GM19452 (cell line): ENCODE data around the gene R3HDML.
A peak's percentile ranks its signal among the peaks of the same experiment; 100 is the strongest.
"Not testable (repeated sequence)": the region's sequence is repeated elsewhere in the genome, so short reads cannot be mapped to it uniquely, and the experiment has no call there.

ENCODE experiments used
- ATAC-seq: cut with Tn5 transposase; IDR thresholded peaks from one replicate; pipeline ENCODE4 v1.9.1; 2021; ENCODE audit not compliant: unreplicated experiment

R3HDML gene, protein sequence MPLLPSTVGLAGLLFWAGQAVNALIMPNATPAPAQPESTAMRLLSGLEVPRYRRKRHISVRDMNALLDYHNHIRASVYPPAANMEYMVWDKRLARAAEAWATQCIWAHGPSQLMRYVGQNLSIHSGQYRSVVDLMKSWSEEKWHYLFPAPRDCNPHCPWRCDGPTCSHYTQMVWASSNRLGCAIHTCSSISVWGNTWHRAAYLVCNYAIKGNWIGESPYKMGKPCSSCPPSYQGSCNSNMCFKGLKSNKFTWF

DNA sequence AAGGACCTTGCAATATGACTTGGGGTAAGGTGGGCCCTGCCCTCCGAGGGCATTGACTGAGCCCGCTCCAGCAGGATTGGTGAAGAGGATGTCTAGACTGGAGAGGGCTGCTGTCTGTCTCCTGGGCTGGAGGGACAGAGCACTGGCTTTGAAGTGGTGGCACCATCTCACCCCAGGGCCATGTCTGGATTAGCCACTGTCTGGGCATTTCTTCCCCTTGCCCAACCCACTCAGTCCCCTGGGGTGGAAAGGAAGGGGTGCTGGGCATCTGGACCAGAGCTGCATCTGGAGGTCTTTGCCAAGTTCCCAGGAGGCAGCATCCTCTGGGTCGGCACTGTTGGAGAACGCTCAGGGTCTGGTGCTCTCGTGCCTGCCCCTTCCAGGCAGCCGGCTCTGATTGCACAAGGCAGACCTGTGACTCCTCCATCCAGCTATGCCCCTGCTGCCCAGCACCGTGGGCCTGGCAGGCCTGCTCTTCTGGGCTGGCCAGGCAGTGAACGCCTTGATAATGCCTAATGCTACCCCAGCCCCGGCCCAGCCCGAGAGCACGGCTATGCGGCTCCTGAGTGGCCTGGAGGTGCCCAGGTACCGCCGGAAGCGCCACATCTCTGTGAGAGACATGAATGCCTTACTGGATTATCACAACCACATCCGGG, at the start of gene R3HDML:
Gene R3HDML, plus strand, starts transcription at position 319 of the 656 bp plus-strand sequence. Its CDS starts 115 bp downstream, at position 434.
- no peak for ATAC-seq

DNA sequence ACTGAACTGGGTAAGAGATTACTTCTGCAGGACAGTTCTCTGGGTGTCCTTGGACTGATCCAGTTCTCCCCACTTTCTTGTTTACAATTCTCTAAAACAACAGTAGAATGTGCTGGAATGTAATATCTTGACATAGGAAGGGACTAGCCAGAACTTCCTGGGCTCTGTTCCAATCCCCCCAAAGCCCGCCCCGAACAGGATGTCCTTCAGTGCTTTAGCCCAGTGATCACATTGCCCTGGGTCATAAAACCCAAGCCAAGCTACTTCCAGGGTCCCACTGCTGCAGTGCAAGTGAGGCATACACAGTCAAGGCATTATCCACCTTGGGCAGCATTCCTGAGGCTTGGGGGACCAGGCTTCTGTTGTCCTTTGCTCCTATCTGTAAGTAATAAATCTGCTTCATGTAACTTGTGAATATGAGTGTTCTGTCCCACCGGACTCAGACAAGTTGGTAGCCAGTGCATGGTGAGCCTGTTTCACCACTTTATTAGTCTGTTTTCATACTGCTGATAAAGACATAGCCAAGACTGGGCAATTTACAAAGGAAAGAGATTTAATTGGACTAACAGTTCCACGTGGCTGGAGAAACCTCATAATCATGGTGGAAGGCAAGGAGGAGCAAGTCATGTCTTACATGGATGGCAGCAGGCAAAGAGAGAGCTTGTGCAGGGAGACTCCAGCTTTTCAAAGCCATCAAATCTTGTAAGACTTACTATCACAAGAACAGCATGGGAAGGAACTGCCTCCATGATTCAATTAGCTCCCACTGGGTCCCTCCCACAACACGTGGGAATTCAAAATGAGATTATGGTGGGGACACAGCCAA, 49.4 kb upstream of the R3HDML start:
- no peak for ATAC-seq

DNA sequence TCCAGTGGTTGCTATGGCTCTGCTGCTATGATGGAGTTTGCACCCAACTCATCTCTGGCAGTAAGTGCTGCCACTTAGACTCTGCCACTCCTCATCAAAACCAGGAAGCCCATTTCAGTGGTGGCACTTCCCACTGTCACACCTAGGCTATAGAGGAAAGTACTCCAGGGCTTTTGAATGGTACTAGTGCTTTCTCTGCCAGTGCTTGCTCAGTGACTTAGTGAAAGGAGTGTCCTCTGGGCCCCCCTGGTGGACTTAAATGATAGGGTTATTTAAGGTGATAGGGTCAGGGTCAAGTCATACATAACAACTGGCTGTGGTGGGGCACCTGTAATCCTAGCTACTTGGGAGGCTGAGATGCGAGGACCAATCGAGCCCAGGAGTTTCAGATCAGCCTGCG, 48.6 kb upstream of the R3HDML start:
- no peak for ATAC-seq

DNA sequence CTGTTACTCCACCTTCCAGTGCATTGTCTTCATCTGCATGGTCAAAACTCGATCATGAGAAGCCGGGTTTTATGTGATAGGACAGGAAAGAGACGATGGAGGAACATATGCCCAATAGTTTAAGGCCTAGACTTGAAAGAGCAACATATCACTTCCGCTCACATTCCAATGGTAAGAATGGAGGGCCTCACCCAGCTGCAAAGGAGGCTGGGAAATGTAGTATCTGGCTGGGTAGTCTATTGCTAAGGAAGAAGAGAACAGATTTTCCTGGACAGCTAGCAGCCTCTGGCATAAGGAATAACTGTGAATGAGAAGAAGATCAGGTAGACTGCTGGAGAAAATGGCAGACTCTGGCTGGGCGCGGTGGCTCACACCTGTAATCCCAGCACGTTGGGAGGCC, 45.1 kb upstream of the R3HDML start:
- ATAC-seq, result no peak

DNA sequence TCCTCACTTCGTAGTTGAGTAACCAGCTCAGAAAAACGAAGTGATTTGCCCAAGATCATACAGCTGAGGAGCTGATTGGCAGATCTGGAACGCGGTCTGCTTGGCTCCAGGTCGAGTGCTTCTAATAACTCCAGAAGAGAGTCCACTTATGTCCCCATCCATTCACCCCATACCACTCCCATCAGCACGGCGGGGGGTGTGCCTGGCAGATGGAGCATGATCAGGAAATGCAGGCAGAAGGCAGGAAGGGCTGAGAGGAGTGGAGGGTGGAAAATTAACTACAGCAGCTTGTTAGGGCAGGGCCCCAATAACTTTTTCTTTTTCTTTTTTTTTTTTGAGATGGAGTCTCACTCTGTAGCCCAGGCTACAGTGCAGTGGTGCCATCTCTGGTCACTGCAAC, 40.8 kb upstream of the R3HDML start:
- ATAC-seq, result no peak

DNA sequence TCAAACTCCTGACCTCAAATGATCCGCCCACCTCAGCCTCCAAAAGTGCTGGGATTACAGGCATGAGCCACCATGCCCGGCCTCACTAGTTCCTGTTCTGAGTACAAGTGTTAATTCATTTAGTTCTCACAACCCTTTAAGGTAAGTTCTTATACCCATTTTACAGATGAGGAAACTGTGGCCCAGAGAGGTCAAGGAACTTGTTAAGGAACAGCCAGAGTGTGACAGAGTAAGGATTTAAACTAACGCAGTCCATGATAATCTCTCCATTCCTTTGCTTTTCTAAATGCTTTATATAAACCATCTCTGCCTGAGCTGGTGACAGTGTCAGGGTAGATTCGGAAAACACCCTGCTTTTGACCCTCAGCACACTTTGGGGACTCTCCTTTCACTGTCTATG, 39.1 kb upstream of the R3HDML start:
- no peak for ATAC-seq

DNA sequence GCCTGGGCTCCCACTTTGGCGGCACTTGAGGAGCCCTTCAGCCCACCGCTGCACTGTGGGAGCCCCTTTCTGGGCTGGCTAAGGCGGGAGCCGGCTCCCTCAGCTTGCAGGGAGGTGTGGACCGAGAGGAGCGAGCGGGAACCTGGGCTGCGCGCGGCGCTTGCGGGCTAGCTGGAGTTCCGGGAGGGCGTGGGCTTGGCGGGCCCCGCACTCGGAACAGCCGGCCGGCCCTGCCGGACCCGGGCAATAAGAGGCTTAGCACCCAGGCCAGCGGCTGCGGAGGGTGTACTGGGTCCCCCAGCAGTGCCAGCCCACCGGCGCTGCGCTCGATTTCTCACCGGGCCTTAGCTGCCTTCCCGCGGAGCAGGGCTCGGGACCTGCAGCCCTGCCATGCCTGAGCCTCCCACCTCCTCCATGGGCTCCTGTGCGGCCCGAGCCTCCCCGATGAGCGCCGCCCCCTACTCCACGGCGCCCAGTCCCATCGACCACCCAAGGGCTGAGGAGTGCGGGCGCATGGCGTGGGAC, 37.8 kb upstream of the R3HDML start:
- ATAC-seq, result not testable (repeated sequence)

DNA sequence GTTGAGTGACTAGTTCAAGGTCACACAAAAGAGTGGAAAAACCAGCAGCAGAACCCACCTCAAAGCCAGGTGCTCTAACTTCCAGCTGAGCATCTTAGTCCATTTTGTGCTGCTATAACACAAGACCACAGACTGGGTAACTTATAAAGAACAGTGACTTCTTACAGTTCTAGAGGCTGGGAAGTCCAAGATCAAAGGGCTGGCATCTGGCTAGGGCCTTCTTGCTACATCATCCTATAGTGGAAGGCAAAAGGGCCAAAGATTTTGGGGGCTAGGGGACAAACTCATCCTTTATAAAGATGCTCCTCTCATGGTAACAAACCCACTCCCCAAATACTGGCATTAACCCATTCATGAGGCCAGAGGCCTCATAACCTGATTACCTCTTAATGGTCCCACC, 35.6 kb upstream of the R3HDML start:
- no peak for ATAC-seq

DNA sequence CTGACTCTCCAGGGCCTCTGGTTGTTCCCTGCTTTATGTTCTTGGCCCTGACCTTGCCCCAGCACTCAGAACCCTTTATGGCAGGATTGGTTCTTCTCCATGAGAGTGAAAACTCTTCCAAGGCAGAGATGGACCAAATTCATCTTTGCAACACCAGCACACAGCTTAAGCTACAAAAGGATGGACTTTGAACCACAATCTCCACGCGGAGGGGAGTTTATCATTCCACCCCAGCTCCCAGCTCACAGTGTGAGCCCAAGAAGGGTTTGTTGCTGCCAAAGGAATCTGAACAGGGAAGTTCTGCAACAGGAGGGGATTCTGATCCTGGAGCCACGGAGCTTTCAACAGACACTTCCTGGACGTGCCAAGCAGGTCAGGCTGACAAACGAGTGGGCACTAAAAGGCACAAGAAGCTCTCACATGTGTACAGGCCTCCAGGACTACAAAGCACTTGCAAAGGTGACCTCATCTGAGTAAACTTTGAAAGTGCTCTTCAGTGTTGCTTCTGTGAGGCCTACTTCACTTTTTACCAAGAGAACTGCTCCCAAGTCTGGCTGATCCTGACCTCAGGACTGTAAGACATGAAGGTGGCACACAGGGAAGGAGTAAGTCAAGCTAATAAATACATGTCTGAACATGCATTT, 34.7 kb upstream of the R3HDML start:
- ATAC-seq, result no peak

DNA sequence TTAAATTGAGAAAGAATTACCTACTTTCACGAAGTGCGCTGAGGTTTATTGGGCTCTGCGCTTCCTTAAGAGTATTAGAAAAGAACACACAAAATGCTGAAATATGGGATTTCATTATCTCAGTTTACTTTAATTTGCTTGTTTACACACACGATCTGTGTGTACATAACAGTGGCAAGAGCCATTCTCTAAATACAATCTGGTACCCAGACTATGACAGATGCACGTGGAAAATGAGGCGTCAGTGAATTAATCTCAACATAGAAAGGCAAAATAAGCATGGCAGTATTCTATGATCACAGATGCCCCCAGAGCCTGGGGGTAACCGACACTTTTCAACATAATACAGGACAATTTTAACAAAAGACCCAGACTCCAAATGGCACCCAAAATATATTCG, 34.1 kb upstream of the R3HDML start:
- ATAC-seq, result no peak

DNA sequence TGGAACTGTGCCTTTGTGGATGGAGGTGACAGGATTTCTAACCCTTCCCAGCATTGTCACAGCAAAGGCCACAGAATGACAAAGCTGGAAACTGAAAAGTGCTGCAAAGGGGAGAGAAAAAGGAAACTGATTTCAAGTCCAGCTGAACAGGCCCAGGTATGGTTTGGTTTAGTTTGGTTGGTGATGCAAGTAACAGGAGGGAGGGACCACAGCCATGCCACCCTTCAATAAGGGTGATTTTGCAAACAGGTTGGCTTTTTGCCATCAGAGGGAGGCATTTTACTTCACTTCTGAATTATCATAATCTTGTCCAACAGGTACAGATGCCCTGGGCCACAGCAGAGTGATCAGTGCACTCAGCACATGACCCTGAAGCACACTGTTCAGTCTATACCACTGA, 32.5 kb upstream of the R3HDML start:
- ATAC-seq, result no peak

DNA sequence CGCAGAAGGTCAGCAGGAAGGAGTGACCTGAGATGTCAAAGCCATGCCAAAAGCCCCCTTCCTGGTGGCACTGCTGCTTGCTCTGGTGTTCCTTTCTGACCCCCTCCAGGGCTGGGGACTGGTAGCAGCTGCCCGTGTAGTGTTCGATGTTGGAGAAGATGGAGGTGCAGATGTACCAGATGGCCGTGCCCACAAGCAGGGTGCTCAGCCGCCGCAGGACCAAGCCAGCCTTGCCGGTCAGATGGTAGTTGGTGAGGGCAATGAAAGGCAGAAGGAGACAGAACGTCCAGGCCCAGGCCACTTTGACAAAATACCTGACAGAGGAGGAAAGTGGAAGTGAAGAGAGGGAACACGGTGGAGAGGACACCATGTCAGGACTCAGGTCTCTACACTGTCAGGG, 29.9 kb upstream of the R3HDML start:
- no peak for ATAC-seq

DNA sequence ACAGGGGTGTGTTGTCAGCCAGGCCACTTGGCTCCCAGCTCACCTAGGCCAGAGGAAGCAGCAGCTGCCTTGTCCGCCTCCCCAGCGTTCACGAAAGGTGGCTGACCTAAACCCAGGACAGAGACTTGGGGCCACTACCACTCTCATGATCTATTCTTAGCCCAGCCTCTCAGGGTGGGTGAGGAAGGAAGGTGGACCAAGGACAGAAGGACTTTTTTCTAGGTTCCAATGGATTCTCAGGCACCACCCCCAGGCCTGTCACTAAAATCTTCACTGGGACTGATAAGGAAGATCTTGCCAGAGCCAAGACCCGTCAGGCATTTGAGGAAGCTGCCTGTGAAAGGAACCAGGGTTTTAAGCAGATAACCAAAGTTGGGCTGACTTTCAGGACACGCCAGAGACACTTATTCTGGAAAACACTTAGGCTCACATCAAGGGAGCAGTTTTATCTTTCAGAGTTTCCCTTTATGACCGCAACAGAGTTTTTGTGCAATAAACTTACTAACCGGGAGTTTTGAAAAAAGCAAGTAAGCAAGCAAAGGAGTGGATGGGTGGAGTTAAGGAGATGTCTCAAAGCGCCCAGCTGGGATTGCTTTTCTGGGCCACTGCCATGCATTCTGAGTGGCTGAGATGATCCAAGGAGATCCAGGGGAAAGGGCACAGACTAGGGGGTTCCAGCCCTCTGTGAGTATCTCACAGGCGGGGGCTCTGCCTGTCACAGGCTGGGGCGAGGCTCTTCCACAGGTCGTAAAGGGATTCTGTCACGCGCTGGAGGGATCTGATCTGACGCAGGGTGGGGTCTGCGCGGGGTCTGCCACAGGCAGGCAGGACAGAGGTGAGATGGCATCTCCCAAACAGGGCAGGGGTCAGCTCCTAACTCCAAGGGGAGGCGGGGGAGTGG, 26.8 kb upstream of the R3HDML start:
- ATAC-seq, result no peak

DNA sequence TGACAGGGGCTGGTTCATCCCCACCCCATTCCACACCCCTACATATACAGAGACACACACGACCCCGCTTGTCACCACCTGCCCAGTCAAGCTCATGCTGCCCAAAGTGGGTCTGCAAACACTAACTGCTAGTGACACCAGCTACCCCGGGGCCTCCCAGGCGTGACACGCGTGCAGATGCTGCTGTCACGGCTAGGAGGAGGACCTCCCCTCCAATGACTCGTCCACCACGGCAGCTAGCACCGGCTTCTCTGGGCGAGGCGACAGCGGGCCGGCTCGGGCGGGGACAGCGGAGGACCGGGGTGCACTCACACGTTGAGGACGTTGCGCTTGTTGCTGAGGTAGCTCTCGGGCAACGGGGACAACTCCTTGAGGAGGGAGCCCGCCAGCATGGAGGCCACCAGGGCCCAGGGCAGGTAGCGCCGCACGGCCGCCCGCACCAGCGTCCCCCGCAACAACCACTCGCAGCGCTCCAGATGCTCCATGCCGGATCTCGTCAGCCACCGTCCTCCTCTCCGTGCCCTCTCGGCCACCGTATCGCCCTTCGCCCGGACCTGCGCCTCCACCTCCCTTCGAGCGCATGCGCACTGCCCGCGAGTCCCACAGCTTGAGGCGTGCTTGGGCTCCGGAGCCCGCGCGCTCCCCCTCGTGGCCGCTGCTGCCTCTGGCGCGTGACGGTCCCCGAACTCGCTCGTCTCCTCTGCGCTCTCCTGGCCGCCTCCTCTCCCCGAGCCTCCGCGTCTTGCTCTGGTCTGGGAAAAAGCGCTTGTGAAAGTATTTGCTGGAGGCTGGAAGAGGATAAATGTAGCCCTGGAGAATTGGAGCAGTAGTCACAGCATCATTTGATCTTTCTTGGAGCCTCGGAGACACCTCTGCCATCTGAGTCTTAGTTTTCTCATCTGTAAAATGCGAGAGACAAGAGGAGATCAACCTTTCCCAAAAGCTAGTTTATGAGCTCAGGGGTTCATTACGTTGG, 25.9 kb upstream of the R3HDML start, which contains the start of gene FITM2:
Gene FITM2, minus strand, starts transcription at position 539 of the 976 bp plus-strand sequence. Its CDS starts 54 bp downstream, at position 485.
- peak; percentile 93 for ATAC-seq

DNA sequence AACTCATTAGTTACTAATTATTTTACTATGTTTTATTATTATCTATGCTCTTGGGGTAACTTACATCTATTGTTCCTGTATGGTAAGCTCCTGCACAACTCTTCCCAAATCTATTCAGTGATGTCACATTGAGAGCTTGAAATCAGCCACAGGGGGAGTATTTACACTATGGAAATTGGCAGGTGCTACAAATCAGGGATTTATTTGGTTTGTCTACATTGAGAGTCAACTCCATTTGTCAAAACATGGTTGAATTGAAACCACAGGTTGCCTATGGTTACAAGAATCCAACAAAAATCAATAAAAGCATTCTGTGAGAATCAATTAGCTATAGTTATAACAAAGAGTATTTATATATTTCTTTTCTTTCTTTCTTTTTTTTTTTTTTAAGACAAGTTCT, 22.0 kb upstream of the R3HDML start:
- ATAC-seq, result no peak

DNA sequence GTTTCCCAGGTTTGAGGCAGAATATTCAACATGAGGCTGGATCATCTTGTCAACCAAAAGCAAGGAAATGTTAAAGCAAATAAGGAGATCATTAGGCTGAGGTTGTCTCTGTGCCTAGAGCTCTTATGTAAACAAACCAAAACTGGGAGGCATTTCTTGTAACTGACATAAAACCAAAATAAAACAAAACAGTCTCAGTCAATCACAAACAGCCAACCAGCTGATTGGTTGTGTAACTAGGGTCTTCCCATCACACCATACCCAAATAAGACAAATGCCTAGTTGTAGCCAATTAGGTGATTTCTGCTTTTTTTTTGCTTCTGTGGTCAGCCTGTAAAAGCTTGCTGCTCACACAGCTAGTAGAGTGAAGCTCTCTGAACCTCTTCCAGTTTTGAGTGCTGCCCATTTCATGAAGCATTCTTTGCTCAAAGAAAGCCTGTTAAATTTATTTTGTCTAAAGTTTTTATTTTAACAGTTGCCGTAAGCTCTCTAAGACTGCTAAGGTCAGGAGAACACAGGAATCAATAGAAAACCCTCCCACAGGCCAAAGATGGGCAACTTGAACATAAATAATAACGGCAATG, 16.9 kb upstream of the R3HDML start:
- ATAC-seq, result no peak

DNA sequence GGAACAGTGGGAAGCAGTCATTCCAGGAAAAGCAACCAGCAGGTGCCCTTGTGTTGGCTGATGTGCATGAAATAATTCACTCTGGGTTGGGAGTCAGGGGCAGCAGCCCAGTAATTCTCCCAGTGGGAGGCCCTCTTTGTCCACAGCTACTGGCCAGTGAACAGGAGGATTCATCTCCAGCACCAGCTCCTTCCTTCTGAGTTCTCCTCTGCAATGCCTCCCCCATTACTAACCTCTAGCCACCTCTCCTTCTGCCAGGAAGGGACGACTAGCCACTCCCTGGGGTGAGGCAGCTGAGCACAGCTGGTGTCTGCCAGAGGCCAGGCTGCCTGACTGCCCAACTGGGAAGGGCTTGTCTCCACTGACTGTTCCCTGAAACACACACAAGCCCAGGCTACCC, 12.5 kb upstream of the R3HDML start:
- no peak for ATAC-seq

DNA sequence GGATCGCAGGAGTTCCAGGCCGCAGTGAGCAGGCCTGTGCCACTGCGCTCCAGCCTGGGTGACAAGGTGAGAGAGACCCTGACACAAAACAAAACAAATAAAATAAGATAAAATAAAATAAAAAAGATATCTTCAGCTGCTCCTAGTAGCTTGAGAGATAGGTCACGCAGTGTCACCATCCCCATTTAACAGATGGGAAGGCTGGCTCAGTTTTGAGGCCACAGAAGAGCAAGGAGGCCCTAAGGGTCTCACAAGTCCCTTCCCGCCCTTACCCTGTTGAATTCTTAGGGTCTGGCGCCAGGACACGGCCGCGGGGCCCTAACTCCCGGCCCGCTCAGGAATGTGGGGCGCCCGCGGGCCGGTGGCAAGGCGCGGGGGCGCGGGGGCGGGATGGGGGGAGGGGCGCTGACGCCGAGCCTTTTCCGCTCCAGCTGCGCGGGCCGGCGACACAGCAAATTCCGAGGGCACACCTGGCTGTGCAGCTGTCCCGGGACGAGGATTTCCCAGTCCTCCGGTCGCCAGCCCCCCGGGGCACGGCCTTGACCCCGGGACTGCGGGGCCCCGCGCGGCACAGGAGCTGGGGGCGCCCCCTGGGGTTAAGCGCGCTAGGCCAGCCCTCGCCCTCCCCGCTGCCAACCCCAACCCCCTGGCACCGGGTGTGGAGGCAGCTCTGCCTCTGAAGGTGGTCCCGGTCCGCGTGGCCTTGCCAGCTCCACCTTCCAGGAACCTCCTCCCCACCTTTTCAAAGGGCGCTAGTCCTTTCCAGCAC, 10.3 kb upstream of the R3HDML start:
- ATAC-seq, result no peak
